Activated T-helper 1 cell treated with anti-CD3 and anti-CD28 coated beads, Interleukin-12 subunit alpha, Interleukin-12 subunit beta, Interleukin-2, Interleukin-4 antibody, amounts not matched to agents 30 ng/mL and 10 ng/mL and 1 ng/mL, durations not matched to agents 14 hours and 24 hours and 36 hours (primary cell): ENCODE results near the gene B3GNT3. TPM values are rescaled to one million over a fixed set of nuclear protein-coding genes. Genes with fewer than 3 reads are reported as not detected.

ENCODE experiments used
- total RNA-seq: library from RNA; stranded (reverse); gene quantifications from 2 replicates; pipeline ENCODE4 v1.2.3, GENCODE V29; 2022

B3GNT3 gene
- total RNA-seq, 1 donor from 2014 or later: not detected

Other genes with a start within 250 kb of the B3GNT3 start
- gene COLGALT1, start 239.5 kb upstream of the B3GNT3 start, total RNA-seq: 115 and 117 TPM in 2 replicates
- 0.02 TPM in 1 of 2 replicates, not detected in the other for gene UNC13A, start 106.8 kb upstream of the B3GNT3 start, total RNA-seq
- gene MAP1S, start 75.7 kb upstream of the B3GNT3 start, total RNA-seq: 81.7 and 83.7 TPM in 2 replicates
- 88.6 and 93.6 TPM in 2 replicates for gene FCHO1, start 43.7 kb upstream of the B3GNT3 start, total RNA-seq
- gene INSL3, start 26.4 kb downstream of the B3GNT3 start, total RNA-seq: 8.7 and 9.3 TPM in 2 replicates
- 222 and 227 TPM in 2 replicates for gene JAK3, start 52.8 kb downstream of the B3GNT3 start, total RNA-seq
- 2,494 and 2,556 TPM in 2 replicates for gene RPL18A, start 64.8 kb downstream of the B3GNT3 start, total RNA-seq
- gene SLC5A5, start 76.8 kb downstream of the B3GNT3 start, total RNA-seq: 1.1 TPM in 2 replicates
- 122 and 128 TPM in 2 replicates for gene CCDC124, start 137.9 kb downstream of the B3GNT3 start, total RNA-seq
- gene KCNN1, start 172.0 kb downstream of the B3GNT3 start, total RNA-seq: not detected in 2 replicates
- gene ARRDC2, start 213.0 kb downstream of the B3GNT3 start, total RNA-seq: 45.0 and 46.1 TPM in 2 replicates